NCI-H1694 (cell line): ENCODE data around the gene NEK6.

Experiments used
- DNase-seq: peaks from one replicate; lab custom pipeline; 2025; lab: John Stamatoyannopoulos, UW

Gene NEK6

GRCh38 chr9:124296796-124297550, 39.2 kb downstream of the NEK6 start:
- DNase-seq = no peak

GRCh38 chr9:124297551-124297901, 39.8 kb downstream of the NEK6 start:
- DNase-seq = no peak

GRCh38 chr9:124297915-124298645, 40.3 kb downstream of the NEK6 start:
- no peak for DNase-seq

- DNase-seq = no peak
Observed at GRCh38 chr9:124298646-124299235, 41.0 kb downstream of the NEK6 start.

- DNase-seq = no peak
Observed at GRCh38 chr9:124299515-124300090, 41.9 kb downstream of the NEK6 start.

- DNase-seq = no peak
Observed at GRCh38 chr9:124300312-124300711, 42.6 kb downstream of the NEK6 start.

- no peak for DNase-seq
Observed at GRCh38 chr9:124302921-124303320, 45.2 kb downstream of the NEK6 start.

- DNase-seq = no peak
Observed at GRCh38 chr9:124303762-124304161, 46.0 kb downstream of the NEK6 start.

- DNase-seq = no peak
Observed at GRCh38 chr9:124304285-124304684, 46.5 kb downstream of the NEK6 start.

- no peak for DNase-seq
Observed at GRCh38 chr9:124306098-124306735, 48.5 kb downstream of the NEK6 start.

- DNase-seq = no peak
Observed at GRCh38 chr9:124307379-124308030, 49.8 kb downstream of the NEK6 start.

- DNase-seq = no peak
Observed at GRCh38 chr9:124308606-124309491, 51.1 kb downstream of the NEK6 start.

GRCh38 chr9:124309667-124310084, 51.9 kb downstream of the NEK6 start:
- DNase-seq = no peak

GRCh38 chr9:124311283-124311682, 53.5 kb downstream of the NEK6 start:
- DNase-seq = no peak

GRCh38 chr9:124312290-124313265, 54.8 kb downstream of the NEK6 start:
- DNase-seq = no peak

GRCh38 chr9:124313940-124314339, 56.2 kb downstream of the NEK6 start:
- no peak for DNase-seq

GRCh38 chr9:124315882-124316281, 58.1 kb downstream of the NEK6 start:
- no peak for DNase-seq

GRCh38 chr9:124320062-124320973, 62.6 kb downstream of the NEK6 start:
- peak; percentile 32 for DNase-seq
